Stimulated activated naive CD4-positive, alpha-beta T cell treated with Interleukin-2 at 50 U/mL for 16 hours (primary cell): ENCODE results near the gene GALNT15.

Experiments used
- DNase-seq: peaks from one replicate; lab custom pipeline; 2025; lab: John Stamatoyannopoulos, UW

GALNT15 gene

DNA sequence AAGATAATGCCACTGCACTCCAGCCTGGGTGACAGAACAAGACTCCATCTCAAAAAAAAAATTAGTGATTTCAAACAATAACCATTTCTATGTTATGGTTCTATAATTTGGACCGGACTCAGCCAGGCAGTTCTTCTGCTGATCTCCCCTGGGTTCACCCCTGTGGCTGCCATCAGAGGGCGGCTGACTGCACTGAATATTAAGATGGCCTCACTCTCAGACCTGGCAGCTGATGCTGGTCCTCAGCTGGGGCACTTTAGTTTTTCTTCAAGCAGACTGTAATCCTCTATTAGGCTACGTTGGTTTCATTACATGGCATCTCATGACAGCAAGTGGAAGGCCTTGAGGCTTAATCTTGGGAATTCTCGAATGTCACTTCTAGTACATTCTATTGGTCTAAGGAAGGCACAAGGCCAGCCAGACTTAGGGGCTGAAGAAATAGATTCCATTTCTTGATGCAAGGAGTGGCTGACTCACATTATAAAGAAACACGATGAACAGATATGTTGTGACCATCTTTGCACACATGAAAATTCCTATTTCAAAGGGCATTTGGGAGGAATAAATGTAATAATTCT is 12.8 kb downstream of the GALNT15 start:
- DNase-seq, result no peak

DNA sequence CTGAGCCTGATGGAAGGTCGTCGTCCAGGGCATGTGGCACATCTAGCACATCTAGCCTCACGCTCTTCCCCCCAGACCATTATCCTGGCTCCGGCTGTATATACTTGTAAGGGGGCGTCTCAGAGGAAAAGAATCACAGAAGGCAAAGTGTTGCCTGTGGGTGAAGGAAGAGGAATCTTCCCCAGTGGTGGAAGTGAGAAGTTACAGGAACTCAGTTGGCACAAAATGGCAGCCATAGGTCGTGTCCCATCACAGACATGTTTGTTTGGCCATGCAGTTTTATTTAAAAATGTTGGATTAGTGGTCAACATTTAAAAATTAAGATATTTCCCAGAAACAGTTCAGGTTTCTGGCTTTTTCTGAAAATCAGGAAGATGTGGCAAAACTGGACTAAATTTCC is 13.6 kb downstream of the GALNT15 start:
- no peak for DNase-seq

DNA sequence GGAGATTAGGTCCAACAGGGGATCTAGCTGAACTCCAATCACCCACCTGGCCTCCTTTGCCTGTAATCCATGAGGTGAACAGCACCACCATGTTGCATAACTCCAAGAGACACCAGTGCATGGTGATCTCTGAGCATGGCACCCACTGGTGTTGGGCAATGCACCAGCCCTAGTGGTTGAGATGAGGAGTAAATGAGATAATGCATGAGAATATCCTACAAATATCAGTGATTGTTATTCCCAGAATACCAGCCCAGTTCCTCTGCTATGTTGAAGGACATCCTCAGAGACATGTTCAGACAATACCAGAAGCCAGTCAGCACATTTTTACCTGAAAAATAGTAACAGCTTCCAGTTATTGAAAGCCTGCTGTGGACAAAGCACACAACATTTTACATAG is 14.7 kb downstream of the GALNT15 start:
- no peak for DNase-seq

DNA sequence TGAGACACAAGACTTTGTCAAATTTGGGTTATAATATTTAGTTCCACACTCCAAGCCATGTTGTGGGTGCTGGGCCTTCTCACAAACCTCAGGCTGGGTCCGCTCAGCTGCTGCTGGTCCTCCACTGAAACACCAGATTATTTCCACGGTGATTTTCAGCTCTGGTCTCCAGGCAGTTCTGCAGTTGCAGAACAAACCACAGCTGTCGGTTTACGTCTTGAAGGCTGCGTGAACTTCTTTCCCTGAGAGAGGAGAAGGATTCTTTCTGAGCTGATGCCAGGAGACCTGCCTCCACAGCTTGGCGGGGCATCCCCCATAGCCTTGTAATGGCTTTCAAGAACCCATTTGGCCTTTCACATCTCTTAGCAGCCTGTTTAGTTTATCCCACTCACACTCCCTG is 16.2 kb downstream of the GALNT15 start:
- DNase-seq, result no peak

DNA sequence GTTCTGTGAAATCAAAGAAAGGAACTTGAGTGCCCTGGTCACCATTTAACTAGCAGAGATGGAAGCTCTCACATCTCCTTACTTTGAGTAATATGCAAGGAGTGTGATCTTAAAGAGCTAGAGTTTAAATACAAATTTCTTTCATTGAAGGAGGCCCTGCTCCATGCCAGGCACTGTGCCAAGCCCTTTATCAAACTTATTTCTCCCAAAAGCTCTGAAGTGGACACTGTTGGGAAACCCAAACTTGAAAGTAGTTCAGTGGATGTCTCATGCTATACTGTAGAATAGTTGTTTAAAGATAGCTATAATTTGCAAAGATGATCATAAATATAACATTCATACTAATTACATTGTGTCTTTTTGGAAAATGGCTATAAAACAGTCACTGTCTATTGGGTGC is 17.1 kb downstream of the GALNT15 start:
- no peak for DNase-seq

DNA sequence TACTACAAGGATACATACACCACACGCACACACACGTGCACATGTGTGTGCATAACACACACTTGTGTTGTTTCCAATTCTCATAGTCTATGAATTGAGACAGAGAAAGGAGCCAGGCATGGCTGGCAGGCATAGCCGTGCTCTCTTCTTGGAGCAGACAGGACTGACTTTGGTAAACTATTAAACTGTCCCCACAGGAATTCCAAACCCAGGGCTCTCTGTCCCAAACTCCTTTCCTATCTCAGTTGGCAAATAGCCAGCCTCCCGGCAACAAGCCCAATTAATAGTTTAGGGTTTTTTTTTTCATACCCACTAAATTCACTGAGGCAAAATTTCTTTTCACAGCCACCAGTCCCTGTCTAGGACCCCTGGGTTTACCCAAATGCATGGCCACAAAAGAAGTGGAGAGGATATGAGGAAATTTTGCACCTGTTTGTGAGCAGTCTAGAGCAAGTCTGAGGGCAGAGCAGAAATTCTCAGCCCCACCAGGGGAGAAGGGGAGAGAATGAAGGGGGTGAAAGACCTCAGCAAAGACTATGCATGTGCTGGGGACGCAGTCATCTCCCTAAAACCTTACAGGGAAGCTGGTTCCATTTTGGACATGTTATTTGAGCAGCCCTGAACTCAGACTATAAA is 17.8 kb downstream of the GALNT15 start:
- DNase-seq, result no peak

DNA sequence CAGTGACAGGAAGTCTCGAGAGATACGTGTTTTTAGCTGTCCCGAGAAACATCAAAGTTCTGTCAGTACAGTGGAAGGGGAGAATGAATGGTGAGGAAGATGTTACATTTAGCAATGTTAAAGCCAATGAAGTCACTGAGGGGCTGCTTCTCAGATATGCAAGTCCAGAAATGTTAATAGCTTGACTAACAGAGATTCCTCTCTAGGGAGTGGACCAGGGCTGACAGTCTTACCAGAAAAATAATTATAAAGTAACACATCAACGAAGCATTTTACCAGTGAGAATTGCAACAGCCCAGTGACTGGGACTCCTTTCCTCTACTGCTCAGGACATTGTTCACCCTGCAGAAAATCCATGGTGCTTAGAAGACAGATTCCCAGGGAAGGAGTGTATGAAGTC is 23.9 kb downstream of the GALNT15 start:
- DNase-seq, result no peak

DNA sequence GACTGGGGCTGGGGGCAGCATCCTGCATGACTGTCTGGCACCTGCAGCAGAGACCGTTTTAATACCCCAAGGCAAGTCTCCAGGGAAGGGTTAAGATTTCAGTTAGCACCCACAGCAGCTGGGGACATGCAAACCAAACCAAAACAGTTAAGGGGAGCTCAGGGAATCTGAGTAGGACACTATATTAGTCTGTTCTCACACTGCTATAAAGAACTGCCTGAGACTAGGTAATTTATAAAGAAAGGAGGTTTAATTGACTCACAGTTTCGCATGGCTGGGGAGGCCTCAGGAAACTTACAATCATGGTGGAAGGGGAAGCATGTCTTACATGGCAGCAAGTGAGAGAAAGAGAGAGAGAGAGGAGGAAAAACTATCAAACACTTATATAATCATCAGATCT is 25.3 kb downstream of the GALNT15 start:
- DNase-seq, result no peak

DNA sequence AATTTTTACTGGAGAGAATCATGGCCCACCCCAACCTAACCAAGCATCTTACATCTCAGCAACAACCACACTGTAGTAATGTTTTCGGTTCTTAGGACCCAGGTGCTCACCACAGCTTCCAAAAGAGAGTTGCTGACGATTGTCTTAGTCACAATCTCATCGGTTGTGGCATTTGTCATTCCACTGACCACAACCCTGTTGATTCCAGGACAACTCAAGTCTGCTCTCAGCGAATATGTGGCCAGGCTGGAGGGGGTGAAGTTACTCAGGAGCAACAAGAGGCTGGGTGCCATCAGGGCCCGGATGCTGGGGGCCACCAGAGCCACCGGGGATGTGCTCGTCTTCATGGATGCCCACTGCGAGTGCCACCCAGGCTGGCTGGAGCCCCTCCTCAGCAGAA is 25.9 kb downstream of the GALNT15 start:
- no peak for DNase-seq

DNA sequence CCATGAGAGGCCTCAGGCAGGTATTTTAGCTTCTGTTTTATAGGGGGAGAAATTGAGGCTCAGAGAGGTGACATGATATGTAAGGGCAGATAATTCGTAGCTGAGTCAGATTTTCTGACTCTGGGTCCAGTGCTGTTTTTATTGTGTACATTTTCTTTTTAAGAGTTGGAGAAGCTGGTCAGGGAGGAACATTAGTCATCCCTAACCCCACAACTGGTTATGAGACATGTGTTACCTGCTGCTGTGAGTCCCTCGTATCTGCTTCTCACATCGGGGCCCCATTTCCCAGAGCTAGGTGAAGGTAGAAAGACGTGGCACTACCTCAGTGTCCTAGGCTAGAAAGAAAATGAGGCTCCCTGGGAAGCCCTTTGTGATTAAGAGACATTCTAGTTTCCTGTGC is 28.6 kb downstream of the GALNT15 start:
- DNase-seq, result no peak

DNA sequence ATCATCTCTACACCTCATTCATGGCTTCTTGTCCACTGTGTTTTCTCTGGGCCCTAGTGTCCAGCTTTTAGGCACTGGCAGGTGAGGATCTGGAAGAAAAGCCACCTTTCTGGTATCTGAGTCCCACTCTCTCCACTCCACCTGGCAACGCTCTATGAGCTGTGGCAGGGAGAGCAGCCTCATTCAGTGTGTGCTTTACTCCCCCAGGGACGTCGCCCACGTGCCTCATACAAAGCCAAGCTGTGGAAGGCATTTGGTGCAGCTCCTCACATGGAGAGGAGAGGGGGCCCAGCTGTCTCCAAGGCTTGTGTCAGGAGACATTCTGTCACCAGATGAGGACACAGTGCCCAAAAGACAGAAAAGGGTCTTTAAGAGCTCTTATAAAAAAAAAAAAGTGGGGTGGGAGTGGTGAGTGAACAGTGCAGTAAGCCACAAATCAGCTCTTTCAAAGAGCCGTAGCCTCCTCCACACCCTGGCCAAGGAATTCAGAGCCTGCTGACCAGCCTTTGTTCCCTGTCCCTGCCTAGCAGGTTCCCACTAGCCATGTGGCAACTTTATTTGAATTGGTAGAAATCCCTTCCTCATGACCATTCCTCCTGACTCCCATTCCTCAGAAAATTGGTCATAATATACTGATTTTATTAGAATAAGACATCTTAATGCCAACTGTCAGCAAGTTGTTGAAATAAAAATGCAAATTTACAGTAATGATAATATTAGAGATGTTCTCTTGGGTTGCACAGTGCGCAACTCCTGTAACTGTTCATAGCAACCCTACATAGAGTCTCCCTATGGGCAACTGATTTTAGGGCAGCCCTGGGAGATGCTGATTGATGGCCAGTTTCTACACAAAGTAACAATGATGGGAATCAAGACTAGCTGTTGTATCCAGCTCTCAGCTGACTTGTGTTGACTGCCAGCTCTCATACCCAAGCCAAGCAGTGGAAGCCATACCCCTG is 29.5 kb downstream of the GALNT15 start:
- DNase-seq, result no peak

DNA sequence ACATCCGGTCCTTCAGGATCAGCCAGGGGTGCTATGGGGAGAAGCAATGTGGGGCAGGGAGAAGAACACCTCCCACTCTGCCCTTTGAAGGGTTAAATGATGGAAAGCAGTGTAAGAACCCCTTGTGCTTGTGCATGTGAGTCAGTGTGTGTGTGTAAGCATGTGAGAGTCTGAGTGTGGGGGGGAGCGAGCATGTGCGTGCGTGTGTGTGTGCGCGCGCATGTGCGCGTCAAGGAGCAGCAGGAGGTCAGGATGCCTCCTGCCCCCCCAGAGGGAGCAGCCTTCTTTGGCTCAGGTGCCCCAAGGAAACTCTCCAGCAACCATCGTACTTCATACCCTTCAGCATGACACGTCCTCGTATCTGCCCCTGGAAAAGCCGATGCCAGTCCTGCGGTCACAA is 30.3 kb downstream of the GALNT15 start:
- no peak for DNase-seq

DNA sequence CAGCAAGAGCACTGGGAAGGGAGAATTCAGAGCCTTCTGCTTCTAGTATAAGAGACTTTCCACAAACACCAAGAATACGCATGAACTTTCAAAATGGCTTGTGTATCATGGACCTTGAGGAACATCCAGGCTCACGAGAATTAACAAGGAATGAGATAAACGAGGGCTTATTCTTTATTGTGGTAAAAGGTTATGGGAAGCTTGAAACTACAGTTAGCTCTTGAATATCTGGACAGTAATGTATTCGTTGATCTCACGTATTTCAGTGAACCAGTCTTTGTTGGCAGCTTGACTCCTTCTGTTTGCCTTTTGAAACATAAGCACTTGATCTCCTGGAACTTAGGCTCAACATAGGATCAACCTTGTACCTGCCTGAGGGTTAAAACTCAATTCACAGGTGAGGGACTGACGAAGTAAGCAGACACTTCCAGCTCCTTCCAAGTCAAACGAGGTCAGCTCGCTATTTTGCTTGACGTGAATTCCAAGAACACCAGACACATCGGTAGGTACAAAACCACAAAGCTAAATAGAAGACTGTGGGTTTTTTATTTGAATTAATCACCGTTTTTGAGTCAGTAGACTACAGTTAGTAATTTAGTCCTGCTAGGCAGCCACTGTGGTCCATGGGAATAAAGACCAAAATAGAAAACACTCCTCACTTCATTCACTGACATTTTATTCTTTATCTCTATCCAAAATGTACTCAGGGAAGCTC is 30.8 kb downstream of the GALNT15 start:
- DNase-seq, result no peak

DNA sequence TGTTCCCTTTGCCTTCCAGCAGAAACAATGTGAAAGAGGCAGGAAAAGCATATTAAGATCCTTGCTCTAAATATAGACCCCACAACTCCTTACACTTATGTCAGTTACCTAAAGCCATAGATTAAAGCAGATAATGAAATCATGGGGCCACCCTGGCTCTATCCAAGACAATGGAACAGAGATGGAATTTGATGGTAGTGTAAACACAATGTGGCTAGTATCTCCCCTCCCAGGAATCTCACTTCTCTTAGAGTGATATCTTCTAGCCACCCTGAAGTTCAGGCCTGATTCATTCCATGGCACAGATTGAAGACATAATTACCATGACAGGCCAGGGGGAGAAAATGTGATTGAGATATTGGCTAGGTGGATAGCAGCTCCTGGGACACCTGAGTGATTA is 32.6 kb downstream of the GALNT15 start:
- no peak for DNase-seq

DNA sequence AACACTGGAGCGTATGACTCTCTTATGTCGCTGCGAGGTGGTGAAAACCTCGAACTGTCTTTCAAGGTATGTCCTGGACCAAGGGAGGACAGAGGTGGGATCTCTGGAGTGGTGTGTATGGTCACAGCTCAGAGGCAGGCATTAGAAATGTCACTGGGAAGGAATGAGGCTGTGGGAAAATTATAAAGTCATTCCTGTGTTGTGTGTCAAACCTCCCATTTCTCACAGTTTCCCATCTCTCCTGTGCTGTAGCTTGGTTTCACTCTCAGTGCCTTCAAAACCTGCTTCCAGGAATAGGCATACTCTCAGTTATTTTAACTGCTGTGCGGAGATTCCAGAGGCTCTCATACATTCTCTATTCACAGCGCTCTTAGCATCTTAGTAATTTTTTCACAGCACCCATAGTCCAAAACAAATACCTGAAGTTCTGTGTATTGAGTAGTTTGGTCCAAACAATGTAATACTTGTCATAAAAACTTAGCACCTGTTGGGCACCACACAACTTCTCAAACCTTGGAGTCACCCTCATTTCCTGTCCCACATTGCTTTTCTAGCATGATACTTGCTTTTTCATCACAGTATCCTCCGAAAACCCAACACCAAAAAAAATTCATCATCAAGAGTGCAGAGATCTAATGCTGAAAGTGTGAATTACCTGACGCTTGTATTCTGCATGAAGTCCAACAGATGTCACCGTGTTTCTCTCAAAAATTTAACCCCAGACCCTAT is 36.9 kb downstream of the GALNT15 start:
- no peak for DNase-seq

DNA sequence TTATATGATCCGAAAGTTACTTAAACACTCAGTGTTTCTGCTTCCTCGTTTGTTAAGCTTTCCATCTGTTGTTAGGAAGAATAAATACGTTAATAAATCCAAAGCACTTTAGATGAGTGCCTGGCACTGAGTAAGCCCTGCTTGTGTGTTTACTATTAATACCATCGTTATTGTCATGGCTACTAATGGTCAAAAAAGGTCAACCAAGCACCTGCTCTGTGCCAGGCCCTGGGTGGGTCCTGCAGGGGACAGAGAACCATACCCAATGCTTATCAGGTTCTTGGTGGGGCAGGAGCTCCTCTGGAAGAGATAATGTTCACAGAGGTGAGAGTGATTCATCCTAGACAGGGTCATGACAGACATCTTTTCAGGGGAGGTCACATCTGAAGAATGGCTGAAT is 39.9 kb downstream of the GALNT15 start:
- no peak for DNase-seq

DNA sequence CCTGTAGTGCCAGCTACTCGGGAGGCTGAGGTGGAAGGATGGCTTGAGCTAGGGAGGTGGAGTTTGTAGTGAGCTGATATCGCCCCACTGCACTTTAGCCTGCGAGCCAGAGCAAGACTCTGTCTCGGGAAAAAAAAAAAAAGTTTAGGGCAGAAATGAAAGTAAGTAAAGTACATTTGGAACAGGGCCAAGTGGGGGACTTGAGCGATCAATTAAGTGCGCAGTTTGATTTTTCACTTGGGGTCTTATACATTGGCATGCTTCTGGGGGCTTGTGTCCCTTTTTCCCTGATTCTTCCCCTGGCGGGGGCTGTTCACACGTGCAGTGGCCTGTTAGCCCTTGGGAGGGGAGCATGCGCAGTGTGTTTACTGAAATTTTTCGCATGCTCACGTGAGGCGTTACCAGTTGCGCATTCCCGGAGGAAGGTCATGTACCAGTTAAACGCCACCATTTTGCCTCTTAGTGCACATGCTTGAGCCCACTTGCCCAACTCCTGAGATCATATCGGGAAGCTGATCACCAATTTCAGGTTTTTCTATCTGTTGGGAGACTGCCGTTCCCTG is 42.0 kb downstream of the GALNT15 start:
- no peak for DNase-seq

DNA sequence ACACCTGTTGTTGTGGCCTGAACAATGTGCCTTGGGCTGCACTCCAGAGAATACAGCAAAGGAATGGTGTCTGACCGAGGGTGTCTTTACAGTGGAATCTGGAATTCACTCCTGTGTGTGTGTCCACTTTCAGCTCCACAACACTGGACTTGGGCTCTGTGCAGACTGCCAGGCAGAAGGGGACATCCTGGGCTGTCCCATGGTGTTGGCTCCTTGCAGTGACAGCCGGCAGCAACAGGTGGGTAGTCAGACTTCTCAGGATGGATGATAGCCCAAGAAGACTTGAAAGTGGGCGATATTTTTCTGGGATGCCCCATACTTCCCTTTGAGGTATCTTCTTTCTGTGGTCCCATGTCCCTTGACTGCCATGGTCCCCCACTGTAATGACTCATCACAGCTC is 45.3 kb downstream of the GALNT15 start:
- DNase-seq, result no peak

DNA sequence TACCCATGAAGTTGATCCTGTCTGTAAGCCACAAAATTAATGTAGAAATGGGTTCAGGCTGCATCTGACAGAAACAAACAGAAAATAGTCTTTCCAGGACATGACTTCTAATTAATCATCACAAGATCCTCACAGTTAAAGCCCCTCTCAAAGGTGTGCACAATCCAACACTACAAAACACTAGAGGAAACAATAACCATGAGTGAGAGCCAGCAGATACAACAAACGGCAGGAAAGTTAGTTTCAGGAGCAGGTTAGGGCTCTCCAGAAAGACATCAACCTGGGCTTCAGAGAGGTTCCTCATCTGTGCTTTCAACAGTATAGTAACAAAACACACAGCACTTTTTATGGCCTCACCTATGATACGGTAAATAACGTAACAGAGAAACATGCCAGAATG is 47.5 kb downstream of the GALNT15 start:
- no peak for DNase-seq

DNA sequence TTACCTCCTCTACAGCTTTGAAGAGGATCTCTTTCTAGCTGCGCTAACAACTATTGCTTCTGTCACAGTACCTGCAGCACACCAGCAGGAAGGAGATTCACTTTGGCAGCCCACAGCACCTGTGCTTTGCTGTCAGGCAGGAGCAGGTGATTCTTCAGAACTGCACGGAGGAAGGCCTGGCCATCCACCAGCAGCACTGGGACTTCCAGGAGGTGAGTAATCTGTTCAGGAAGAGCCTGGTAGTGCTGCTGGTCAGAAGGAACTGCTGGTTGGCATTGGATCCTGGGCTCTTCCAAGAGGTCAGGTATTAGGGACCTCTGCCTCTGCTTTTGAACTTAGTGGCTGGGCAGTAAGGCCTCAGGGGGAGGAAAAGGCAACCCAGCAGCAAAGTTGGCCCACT is 48.1 kb downstream of the GALNT15 start:
- no peak for DNase-seq

DNA sequence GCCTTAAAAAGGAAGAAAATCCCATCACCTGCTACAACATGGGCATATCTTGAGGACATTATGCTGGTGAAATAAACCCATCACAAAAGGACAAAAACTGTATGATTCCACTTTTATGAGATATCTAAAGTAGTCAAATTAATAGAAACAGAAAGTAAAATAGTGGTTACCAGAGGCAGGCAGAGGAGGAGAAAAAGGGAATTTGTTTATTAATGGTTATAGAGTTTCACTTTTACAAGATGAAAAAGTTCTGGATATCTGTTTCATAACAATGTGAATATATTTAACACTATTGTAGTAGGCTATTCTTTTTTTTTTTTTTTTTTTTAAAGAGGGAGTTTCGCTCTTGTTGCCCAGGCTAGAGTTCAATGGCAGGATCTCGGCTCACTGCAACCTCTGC is 49.8 kb downstream of the GALNT15 start:
- DNase-seq, result no peak

DNA sequence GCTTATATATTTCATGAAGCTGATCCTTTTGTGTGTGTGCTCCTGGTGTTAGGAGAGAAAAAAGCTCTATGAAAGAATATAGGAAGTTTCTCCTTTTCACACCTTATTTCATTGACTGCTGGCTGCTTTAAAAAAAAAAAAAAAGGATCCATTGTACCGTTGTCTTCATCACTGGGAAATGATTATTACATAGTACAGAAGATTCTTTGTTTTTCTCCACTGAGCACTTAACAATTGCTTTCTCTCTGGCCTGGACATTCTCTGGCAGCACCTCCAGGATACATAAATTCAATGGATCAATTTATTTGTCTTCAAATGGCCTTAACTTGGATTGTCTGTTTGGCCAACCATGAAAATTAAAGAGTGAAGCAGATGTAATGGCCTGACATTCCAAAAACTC is 53.1 kb downstream of the GALNT15 start:
- no peak for DNase-seq
